G401.6 (cell line): ENCODE data around the gene PLXNA1.

Source experiments
- FAIRE-seq: peaks from 2 replicates; lab custom pipeline; 2012; peaks lifted over from hg19 to GRCh38; lab: Jason Lieb, UNC

Gene PLXNA1

GRCh38 chr3:127002195-127003174, 19.6 kb downstream of the PLXNA1 start:
- FAIRE-seq: no peak

DNA sequence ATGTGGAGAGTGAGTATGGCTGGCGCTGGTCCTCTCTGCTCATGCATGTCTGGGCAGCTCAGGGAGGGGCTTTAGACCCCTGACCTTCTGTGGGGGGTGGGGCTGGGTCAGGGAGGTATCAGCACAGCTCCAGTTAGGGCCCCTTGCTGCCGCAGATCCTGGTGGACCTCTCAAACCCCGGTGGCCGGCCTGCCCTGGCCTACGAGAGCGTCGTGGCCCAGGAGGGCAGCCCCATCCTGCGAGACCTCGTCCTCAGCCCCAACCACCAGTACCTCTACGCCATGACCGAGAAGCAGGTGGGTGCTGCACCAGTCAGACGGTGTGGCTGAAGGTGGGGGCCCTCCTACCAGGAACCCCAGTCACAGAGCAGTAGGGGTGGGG, 20.2 kb downstream of the PLXNA1 start:
- FAIRE-seq: no peak

- no peak for FAIRE-seq
Measured at GRCh38 chr3:127003601-127004280, 20.8 kb downstream of the PLXNA1 start.

GRCh38 chr3:127004641-127005397, 21.9 kb downstream of the PLXNA1 start:
- no peak for FAIRE-seq

DNA sequence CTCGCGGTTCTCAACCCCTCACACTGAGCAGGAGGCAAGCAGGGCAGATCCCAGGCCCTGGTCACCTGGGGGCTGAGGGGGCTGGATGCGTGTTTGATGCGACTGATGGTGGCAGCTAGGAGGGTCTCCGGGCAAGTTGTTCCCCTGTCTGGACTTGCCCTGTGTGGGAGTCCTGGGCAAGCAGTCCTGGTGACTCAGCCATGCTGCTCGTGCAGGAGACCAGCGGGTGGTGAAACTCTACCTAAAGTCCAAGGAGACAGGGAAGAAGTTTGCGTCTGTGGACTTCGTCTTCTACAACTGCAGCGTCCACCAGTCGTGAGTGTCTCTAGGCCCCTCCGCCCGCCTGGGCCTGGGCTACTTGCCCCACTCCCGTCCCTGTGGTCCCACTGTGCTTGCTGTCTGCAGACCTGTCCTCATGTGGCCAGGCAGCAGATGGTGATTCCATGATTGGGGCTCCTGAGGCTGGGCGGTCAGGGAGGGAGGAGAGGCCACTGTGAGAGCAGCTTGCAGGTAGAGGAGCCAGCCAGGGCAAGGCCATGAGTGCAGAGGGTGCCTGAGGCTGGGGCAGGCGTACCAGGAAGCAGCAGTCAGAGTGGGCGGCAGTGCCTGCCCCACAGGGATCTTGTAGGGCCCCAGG, 23.1 kb downstream of the PLXNA1 start:
- no peak for FAIRE-seq

DNA sequence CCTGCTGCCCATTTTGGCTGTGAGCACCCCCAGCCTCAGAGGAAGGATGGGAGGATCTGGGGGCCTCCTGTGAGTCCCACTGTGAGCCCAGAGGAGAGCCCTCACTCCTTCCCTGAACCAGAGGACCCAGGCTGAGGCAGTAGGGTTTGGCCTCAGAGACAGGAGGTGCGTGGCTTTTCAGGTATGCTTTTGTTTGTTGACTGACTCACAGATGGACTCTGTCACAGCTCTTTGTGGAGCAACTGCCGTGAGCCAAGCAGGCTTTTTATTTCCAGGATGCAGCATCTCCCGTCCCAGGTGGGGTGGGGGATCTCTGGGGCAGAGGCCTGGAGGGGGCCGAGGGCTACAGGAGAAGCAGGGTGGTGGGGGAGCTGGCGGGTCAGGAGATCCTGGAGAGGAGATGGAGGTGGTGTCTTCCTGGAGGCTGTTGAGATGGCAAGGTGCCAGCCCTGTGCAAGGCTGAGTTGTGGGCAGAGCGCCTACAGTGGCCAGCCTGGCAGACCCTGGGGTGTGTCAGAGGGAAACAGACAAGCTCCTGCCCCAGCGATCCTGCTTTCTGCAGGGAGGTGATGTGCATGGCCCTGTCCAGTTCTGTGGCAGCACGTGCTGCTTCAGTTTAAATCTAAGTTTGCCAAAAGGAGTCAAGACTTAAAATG, 24.0 kb downstream of the PLXNA1 start:
- no peak for FAIRE-seq

DNA sequence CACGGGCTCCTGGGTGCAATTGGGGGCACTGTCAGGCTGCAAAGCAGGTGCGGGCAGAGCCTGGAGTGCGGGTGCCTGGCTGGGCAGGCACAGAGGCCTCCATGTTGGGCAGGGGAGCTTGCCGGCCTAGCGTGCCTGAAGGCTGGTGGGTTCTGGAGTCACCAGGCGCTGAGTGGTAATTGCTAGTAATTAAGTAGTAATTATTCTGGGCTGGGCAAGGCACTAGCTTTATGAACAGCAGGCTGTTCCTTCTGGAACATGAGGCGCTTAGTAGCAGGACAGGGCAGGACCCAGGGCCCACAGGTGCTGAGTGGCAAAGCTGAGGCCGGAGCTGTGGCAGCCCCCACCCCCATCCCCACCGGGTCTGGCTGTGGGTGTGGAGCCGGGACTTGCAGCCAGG, 25.3 kb downstream of the PLXNA1 start:
- FAIRE-seq: no peak

DNA sequence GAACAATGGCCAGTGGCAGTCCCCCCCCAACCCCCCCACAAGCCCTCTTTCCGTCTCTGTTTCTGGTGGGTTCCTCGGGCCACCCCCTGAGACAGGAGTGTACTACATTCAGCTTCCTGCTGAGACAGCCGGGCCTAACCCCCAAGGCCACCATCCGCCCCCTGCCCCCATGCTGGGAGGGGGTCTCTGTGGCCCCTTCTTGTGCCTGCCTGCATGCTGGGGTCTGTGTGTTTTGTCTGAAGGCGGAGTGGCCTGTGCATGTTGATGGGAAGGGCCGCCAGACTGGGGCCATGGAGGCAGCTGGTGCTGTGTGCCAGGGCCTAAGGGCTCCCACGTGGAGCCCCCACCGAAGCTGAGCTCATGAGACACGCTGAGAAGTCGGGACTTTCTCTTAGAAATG, 26.6 kb downstream of the PLXNA1 start:
- FAIRE-seq: no peak

GRCh38 chr3:127011270-127011992, 28.5 kb downstream of the PLXNA1 start:
- FAIRE-seq: no peak

- no peak for FAIRE-seq
Measured at GRCh38 chr3:127012091-127012490, 29.2 kb downstream of the PLXNA1 start.

GRCh38 chr3:127013181-127013580, 30.3 kb downstream of the PLXNA1 start:
- no peak for FAIRE-seq

- FAIRE-seq: no peak
Measured at GRCh38 chr3:127013758-127014535, 31.0 kb downstream of the PLXNA1 start.

- FAIRE-seq: no peak
Measured at GRCh38 chr3:127014536-127015281, 31.8 kb downstream of the PLXNA1 start.

- no peak for FAIRE-seq
Measured at GRCh38 chr3:127015282-127016042, 32.5 kb downstream of the PLXNA1 start.

GRCh38 chr3:127016043-127016343, 33.1 kb downstream of the PLXNA1 start:
- FAIRE-seq: no peak

- no peak for FAIRE-seq
Measured at GRCh38 chr3:127016461-127016860, 33.5 kb downstream of the PLXNA1 start.

GRCh38 chr3:127017229-127017628, 34.3 kb downstream of the PLXNA1 start:
- no peak for FAIRE-seq

DNA sequence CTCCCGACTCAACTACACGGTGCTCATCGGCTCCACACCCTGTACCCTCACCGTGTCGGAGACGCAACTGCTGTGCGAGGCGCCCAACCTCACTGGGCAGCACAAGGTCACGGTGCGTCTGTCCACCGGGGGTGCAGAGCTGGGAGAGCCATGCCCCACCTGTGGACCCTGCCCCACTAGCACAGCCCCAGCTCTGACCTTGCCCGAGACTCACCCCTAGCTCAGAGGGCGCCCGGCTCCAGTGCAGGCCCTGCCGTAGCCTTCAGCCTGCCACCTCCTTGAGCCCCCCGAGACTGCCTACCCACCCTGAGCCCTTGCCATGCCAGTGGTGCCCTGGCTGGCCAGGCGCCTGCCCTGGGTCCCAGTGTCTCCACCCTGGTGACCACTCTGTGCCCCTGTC, 34.9 kb downstream of the PLXNA1 start:
- FAIRE-seq: no peak

GRCh38 chr3:127018306-127018828, 35.5 kb downstream of the PLXNA1 start:
- FAIRE-seq: no peak
